K562 (cell line): ENCODE results near the gene PRDM15. TPM values are rescaled to one million over a fixed set of nuclear protein-coding genes. Genes with fewer than 3 reads are reported as not detected.

Experiments
- ATAC-seq: fragments of 200-7000 bp; cut with Tn5 transposase; 3 replicates; pipeline ENCODE4 v1.9.1; 2020; ENCODE audit warnings: moderate library complexity
- BruUV-seq: library from RNA; stranded (reverse); fragments of 400-500 nt; replicated peaks from 2 replicates; lab custom pipeline; 2021; lab: Mats Ljungman, UMichigan
- CTCF ChIA-PET: fragments of 300-600 bp; formaldehyde crosslinking; extraction: SDS; loops from one replicate; lab custom pipeline; 2021; ENCODE audit warnings: low intra/inter-chr PET ratio; lab: Yijun Ruan, JAX
- POLR2A ChIA-PET: fragments of 300-600, 350-650 bp; sonication (Branson Sonifier 250); formaldehyde crosslinking; extraction: SDS; loops from one replicate; lab custom pipeline; 2021; ENCODE audit warnings: antibody characterized with exemption, inconsistent platforms; lab: Yijun Ruan, JAX
- DNase-seq, 4 experiments: peaks; one replicate each; pipeline versions ENCODE4 v3.0.0 to v3.0.0-alpha.2; 2011 to 2018; ENCODE audit warnings: low spot score in 3 of 4, mixed read lengths in 3 of 4; ENCODE audit errors: extremely low read depth in 1 of 4
- FAIRE-seq: peaks from 2 replicates; lab custom pipeline; 2011; peaks lifted over from hg19 to GRCh38; lab: Jason Lieb, UNC
- H2AFZ ChIP-seq: 2 replicates; pipeline ENCODE4 v1.6.0; 2011; ENCODE audit warnings: low read depth, low read length, control low read depth, inconsistent platforms
- H3K27ac ChIP-seq: fragments of 200-600 bp; 3 replicates; pipeline ENCODE4 v1.8.0; 2011; ENCODE audit warnings: low read depth, mild to moderate bottlenecking, control low read depth, inconsistent platforms, low read length, moderate library complexity, mixed read lengths; ENCODE audit errors: extremely low read depth
- H3K27me3 ChIP-seq, 2 experiments: fragments of 300-600 bp in 1 of 2; 2 replicates in 1 of 2; 3 replicates in 1 of 2; pipeline versions ENCODE4 v1.6.0 to v1.8.0; 2011; ENCODE audit warnings: inconsistent platforms in 2 of 2, low read length in 2 of 2, mild to moderate bottlenecking in 1 of 2, mixed read lengths in 1 of 2, moderate library complexity in 1 of 2; ENCODE audit not compliant: control insufficient read depth in 2 of 2, insufficient read depth in 2 of 2
- H3K36me3 ChIP-seq: fragments of 300-600 bp; 3 replicates; pipeline ENCODE4 v1.8.0; 2011; ENCODE audit warnings: mild to moderate bottlenecking, low read length, inconsistent platforms; ENCODE audit not compliant: control insufficient read depth, insufficient read depth
- H3K4me1 ChIP-seq, 2 experiments: fragments of 200-600 bp in 1 of 2; replicated peaks in 1 of 2; 2 replicates in 1 of 2; 3 replicates in 1 of 2; pipeline versions ENCODE4 v1.5.1 to v1.8.0; 2011; ENCODE audit warnings: inconsistent platforms in 2 of 2, low read length in 2 of 2, mild to moderate bottlenecking in 1 of 2, mixed read lengths in 1 of 2, moderate library complexity in 1 of 2; ENCODE audit not compliant: control insufficient read depth in 2 of 2, insufficient read depth in 2 of 2
- H3K4me2 ChIP-seq: 2 replicates; pipeline ENCODE4 v1.6.1; 2011; ENCODE audit warnings: low read length, control low read depth, inconsistent platforms, mixed read lengths; ENCODE audit not compliant: insufficient read depth
- H3K4me3 ChIP-seq: fragments of 200-600 bp; sonication (generic), shearing (Covaris generic); 2 replicates; pipeline ENCODE4 v1.5.1; 2016; ENCODE audit warnings: control low read depth, inconsistent platforms
- H3K79me2 ChIP-seq: fragments of 200-600 bp; 3 replicates; pipeline ENCODE4 v1.8.0; 2011; ENCODE audit warnings: low read length, inconsistent platforms; ENCODE audit not compliant: control insufficient read depth, insufficient read depth
- H3K9ac ChIP-seq, 2 experiments: 2 replicates each; pipeline versions ENCODE4 v1.6.0 to v1.6.1; 2011; ENCODE audit warnings: low read depth in 2 of 2, low read length in 2 of 2, control low read depth in 1 of 2, inconsistent platforms in 1 of 2, mild to moderate bottlenecking in 1 of 2, mixed read lengths in 1 of 2; ENCODE audit not compliant: insufficient read depth in 1 of 2
- H3K9me1 ChIP-seq: one replicate; pipeline ENCODE4 v1.6.0; 2011; ENCODE audit warnings: inconsistent platforms, mild to moderate bottlenecking, low read length, moderate library complexity; ENCODE audit not compliant: control insufficient read depth, insufficient read depth
- H3K9me3 ChIP-seq: replicated peaks from 2 replicates; pipeline ENCODE4 v1.5.1; 2011; ENCODE audit warnings: low read depth, low read length, inconsistent platforms; ENCODE audit not compliant: control insufficient read depth, insufficient read depth
- H4K20me1 ChIP-seq: replicated peaks from 2 replicates; pipeline ENCODE4 v1.6.1; 2011; ENCODE audit warnings: low read length, inconsistent platforms, mixed read lengths; ENCODE audit not compliant: control insufficient read depth, insufficient read depth
- ATF7 ChIP-seq: fragments of 450-650 bp; IDR thresholded peaks from 2 replicates; pipeline ENCODE4 v1.7.1; 2014; ENCODE audit warnings: mild to moderate bottlenecking, moderate library complexity
- MAFF ChIP-seq: IDR thresholded peaks from 2 replicates; pipeline ENCODE4 v1.6.1; 2012; ENCODE audit warnings: low read length, improper control_type of control experiment
- NFATC3 ChIP-seq: fragments of 450-650 bp; IDR thresholded peaks from 2 replicates; pipeline ENCODE4 v1.6.1; 2017; ENCODE audit warnings: mild to moderate bottlenecking
- PHF20 ChIP-seq: fragments of 450-650 bp; IDR thresholded peaks from 2 replicates; pipeline ENCODE4 v1.6.1; 2018; ENCODE audit not compliant: partially characterized antibody
- POLR2G ChIP-seq: fragments of 200-400 bp; formaldehyde crosslinking; IDR thresholded peaks from 2 replicates; pipeline ENCODE4 v1.6.1; 2017; ENCODE audit warnings: low read depth, mild to moderate bottlenecking, antibody characterized with exemption, low read length, moderate library complexity
- SIN3B ChIP-seq: fragments of 450-650 bp; IDR thresholded peaks from 2 replicates; pipeline ENCODE4 v1.6.1; 2017; ENCODE audit warnings: low read depth, mild to moderate bottlenecking, moderate library complexity
- SMAD1 ChIP-seq: fragments of 150-350 bp; IDR thresholded peaks from 2 replicates; pipeline ENCODE4 v1.6.1; 2014; ENCODE audit warnings: low read length, low read depth; ENCODE audit not compliant: partially characterized antibody
- SNIP1 ChIP-seq: fragments of 450-650 bp; IDR thresholded peaks from 2 replicates; pipeline ENCODE4 v1.7.1; 2017; ENCODE audit warnings: low read depth, mild to moderate bottlenecking
- ZNF316 ChIP-seq: fragments of 450-650 bp; IDR thresholded peaks from 2 replicates; pipeline ENCODE4 v1.6.1; 2016
- ZNF408 ChIP-seq: fragments of 250-450 bp; sonication (Bioruptor Pico); IDR thresholded peaks from 2 replicates; pipeline ENCODE4 v1.4.0; 2020; ENCODE audit warnings: low read depth, mild to moderate bottlenecking, moderate library complexity
- ZNF778 ChIP-seq: fragments of 450-650 bp; formaldehyde crosslinking; IDR thresholded peaks from 2 replicates; pipeline ENCODE4 v1.4.0; 2020; ENCODE audit warnings: mild to moderate bottlenecking, moderate library complexity
- WGBS: fragments of 100-300 bp; shearing (Covaris generic); methylation state at CpG from one replicate; pipeline ENCODE4 v1.1.6; 2016; ENCODE audit warnings: low coverage, mixed read lengths; ENCODE audit not compliant: insufficient coverage; ENCODE audit errors: missing lambda C conversion rate; 5-methylcytosine and 5-hydroxymethylcytosine counted together
- in situ Hi-C: fragments of 300-500 bp; cut with MboI; formaldehyde crosslinking; loops from 4 replicates; pipeline ENCODE4 v1.15.0; 2018; ENCODE audit warnings: inconsistent platforms, mixed read lengths
- intact Hi-C: fragments of 100-400 bp; cut with micrococcal nuclease; formaldehyde crosslinking; loops from 2 replicates; pipeline ENCODE4 v1.14.2; 2022
- polyA plus RNA-seq, 8 experiments: library from polyadenylated mRNA; depleted of rRNA in 4 of 8; stranded (reverse) in 5 of 8; unstranded in 3 of 8; fragments of >200 nt; fragmentation: Nextera tagmentation in 2 of 8; fragmentation: Illumina TruSeq in 1 of 8; extraction: Ambion mirVana in 2 of 8; extraction: Trizol in 1 of 8; gene quantifications; 2 replicates each; pipeline versions ENCODE4 v1.2.1 to v1.2.3, GENCODE V29; 2011 to 2014; ENCODE audit warnings: inconsistent platforms in 1 of 8, missing spikeins in 1 of 8
- total RNA-seq, 7 experiments: library from RNA; depleted of rRNA in 6 of 7; stranded (reverse); fragments of >200 nt in 6 of 7; fragmentation: Illumina TruSeq in 2 of 7; extraction: Trizol in 2 of 7; gene quantifications; 2 replicates each; pipeline versions ENCODE4 v1.2.1 to v1.2.3, GENCODE V29; 2011 to 2021; ENCODE audit warnings: low replicate concordance in 1 of 7
- TF ChIP-seq, protein P1 (sequence below): IDR thresholded peaks from 2 replicates; pipeline ENCODE4 v1.6.1; 2012; ENCODE audit warnings: low read depth, low read length, improper control_type of control experiment, borderline replicate concordance
- TF ChIP-seq, protein P2 (sequence below): fragments of 250-450 bp; sonication (Bioruptor Pico); IDR thresholded peaks from 2 replicates; pipeline ENCODE4 v1.5.0; 2021; ENCODE audit warnings: mild to moderate bottlenecking, moderate library complexity

Gene PRDM15
- total and polyA plus RNA-seq, 9 of the 15 experiments (the other 6 are each of a cell fraction or from before 2014, with no cell fraction given): 0.93 to 9.2 (median 6.2) TPM

DNA sequence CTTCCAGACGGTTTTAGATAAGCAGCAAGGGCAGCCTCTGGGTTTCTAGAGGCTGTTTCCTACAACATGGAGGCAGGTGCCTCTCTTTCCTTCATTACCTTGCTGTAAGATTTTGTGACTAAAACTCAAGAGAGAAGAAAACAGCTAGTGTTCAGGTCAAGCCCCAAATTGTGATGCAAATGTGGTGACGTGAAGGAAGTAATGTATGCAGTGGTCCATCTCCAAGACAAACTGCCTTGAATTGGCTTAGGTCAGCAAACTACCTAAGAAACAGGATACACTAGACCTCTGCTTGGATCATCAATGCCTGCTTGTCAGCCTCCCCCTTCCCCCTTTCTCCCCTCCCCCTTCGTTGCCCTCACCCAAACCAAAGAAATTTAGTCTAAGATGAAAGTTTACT is 83.4 kb downstream of the PRDM15 start:
- intact Hi-C loops (no loop called here), in situ Hi-C loops (no loop called here)

DNA sequence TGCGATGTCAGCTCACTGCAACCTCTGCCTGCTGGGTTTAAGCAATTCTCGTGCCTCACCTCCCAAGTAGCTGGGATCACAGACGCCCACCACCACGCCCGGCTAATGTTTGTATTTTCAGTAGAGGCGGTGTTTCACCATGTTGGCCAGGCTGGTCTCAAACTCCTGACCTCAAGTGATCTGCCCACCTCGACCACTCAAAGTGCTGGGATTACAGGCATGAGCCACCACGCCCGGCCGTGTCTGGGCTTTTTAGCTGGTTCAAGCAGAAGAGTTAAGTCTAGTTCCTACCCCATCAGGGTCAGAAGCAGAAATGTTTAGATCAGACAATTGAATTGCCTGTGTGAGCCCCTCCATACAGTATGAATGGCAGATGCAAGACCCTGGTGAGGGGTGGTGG is 84.5 kb downstream of the PRDM15 start:
- H3K4me3 ChIP-seq: no peak overlapping the region
- H2AFZ ChIP-seq: no peak overlapping the region
- H4K20me1 ChIP-seq: no peaks in the 10 kb centered on the region; the same call in 1 of the 2 replicates
- H3K4me2 ChIP-seq: no peak overlapping the region
- in situ Hi-C loops: no loop called here
- no peaks in the 10 kb centered on the region for H3K79me2 ChIP-seq
- H3K9ac ChIP-seq: no peak overlapping the region
- WGBS: 3% methylated on average over 10 of the region's 10 CpGs
- H3K4me1 ChIP-seq: no peaks in the 10 kb centered on the region
- no peak for FAIRE-seq
- peaks cover under 1% of the 10 kb centered on the region; the same call in 1 of the 3 replicates for H3K36me3 ChIP-seq
- peaks cover 8% of the 10 kb centered on the region for H3K9me3 ChIP-seq
- intact Hi-C loops: no loop called here
- no peak overlapping the region for H3K27ac ChIP-seq
- ChIA-PET POLR2A (interaction anchor here (1.5 kb wide), 1 partner anchor 16 kb away, joined by 3 read pairs; no protein-coding TSS in a partner anchor), CTCF (no interaction called here)
- DNase-seq: no peak
- no peak for ATAC-seq
- peaks cover 15 to 17% of the 10 kb centered on the region in 2 experiments; a peak in 3 of 5 replicates for H3K27me3 ChIP-seq
- no TSS peak for BruUV-seq
- H3K9me1 ChIP-seq: no peaks in the 10 kb centered on the region
- TF ChIP-seq POLR2G: no peak
- no peak for TF ChIP-seq NFATC3
- no peak for TF ChIP-seq ATF7
- TF ChIP-seq SMAD1: no peak
- TF ChIP-seq, protein P1, sequence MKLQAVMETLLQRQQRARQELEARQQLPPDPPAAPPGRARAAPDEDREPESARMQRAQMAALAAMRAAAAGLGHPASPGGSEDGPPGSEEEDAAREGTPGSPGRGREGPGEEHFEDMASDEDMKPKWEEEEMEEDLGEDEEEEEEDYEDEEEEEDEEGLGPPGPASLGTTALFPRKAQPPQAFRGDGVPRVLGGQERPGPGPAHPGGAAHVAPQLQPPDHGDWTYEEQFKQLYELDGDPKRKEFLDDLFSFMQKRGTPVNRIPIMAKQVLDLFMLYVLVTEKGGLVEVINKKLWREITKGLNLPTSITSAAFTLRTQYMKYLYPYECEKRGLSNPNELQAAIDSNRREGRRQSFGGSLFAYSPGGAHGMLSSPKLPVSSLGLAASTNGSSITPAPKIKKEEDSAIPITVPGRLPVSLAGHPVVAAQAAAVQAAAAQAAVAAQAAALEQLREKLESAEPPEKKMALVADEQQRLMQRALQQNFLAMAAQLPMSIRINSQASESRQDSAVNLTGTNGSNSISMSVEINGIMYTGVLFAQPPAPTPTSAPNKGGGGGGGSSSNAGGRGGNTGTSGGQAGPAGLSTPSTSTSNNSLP: no peak
- no peak for TF ChIP-seq SNIP1
- TF ChIP-seq MAFF: no peak
- TF ChIP-seq, protein P2, sequence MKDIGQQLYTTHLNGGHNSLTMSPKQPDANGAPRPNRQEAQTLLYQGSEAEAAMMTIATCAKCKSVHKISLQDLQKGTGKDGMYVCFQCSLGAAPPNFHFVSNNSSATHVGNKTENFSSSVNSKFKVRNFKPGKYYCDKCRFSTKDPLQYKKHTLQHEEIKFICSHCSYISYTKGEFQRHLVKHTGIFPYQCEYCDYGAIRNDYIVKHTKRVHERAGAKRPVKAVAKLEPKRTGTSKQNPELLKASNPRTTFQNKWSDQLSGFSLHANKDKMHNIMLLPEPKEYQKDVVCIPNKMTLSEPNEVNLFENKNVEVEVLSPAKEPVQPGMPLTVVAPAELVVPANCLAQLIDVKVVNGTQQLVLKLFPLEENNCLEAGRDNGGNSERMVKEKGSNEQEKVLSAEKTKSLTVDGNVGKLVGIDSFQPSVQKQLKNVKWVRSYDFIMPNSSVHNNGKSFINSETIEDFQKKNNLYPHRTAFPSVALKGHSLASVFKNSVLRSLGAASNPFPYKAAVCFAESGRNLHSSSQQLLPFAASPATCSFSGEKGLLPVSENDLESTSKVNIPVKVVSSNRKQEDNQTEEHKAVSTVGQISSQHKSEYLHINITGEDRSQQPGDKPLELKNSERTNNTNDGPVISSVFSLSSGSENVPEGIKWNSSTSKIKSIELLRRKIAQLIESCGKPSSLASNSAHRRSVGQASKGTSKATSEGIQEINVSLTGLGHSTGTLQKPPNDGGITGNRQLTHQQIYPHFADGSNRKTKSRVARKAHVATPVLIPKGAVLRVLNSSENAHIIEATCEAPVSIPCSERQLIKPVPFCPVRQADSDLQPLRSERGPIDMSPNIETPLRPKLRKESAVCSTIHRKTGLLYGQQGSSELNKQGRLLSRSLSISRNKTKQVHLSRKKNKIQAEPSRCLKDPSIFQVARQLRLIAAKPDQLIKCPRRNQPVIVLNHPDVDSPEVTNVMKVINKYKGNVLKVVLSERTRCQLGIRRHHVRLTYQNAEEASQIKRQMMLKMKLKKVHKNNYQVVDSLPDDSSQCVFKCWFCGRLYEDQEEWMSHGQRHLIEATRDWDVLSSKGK: no peak
- TF ChIP-seq ZNF778 (CRISPR knock-in tag): no peak
- TF ChIP-seq ZNF408 (CRISPR knock-in tag): no peak
- TF ChIP-seq SIN3B: no peak

More for the DNA sequence above, 83.4 kb downstream of the PRDM15 start:
- H3K4me3 ChIP-seq: no peak overlapping the region
- CTCF ChIA-PET: no interaction called here
- H3K9me3 ChIP-seq: peaks cover 8% of the 10 kb centered on the region
- no TSS peak for BruUV-seq
- POLR2A ChIA-PET: no interaction called here
- peaks cover 9% of the 10 kb centered on the region; the same call in 1 of the 3 replicates for H3K36me3 ChIP-seq
- no peak for TF ChIP-seq PHF20
- TF ChIP-seq ZNF316: peak; percentile 20; the same call in 1 of the 2 replicates
- no peak for DNase-seq
- no peaks in the 10 kb centered on the region for H3K9me1 ChIP-seq
- H3K4me1 ChIP-seq: no peaks in the 10 kb centered on the region
- no peak for FAIRE-seq
- H2AFZ ChIP-seq: no peak overlapping the region
- ATAC-seq: no peak
- peaks cover 15 to 17% of the 10 kb centered on the region in 2 experiments; a peak in 3 of 5 replicates for H3K27me3 ChIP-seq
- H4K20me1 ChIP-seq: no peaks in the 10 kb centered on the region; the same call in 1 of the 2 replicates
- no peak overlapping the region for H3K4me2 ChIP-seq
- no peaks in the 10 kb centered on the region for H3K79me2 ChIP-seq
- no peak overlapping the region for H3K9ac ChIP-seq
- WGBS: 0% methylated on average over 3 of the region's 3 CpGs
- no peak overlapping the region for H3K27ac ChIP-seq
